Body of pancreas (tissue), 4 donors: ENCODE results near the gene ASB8. TPM values are rescaled to one million over a fixed set of nuclear protein-coding genes. Genes with fewer than 3 reads are reported as not detected.
A peak's percentile ranks its signal among the peaks of the same experiment; 100 is the strongest.

Experiments
- ATAC-seq: fragments of 150-250 bp; one replicate; pipeline ENCODE4 v1.9.1; 2016
- DNase-seq, 4 donors: peaks; one replicate each; pipeline ENCODE4 v3.0.0-alpha.2; 2019
- H3K27ac ChIP-seq, 4 donors: fragments of 200-600 bp; sonication (generic); 1 replicate in 3 of 4; 2 replicates in 1 of 4; pipeline versions ENCODE4 v1.5.1 to v1.6.1; 2016 to 2019; ENCODE audit warnings: mild to moderate bottlenecking in 1 of 4, mixed read lengths in 1 of 4, moderate library complexity in 1 of 4
- H3K27me3 ChIP-seq, 2 donors: fragments of 200-600 bp; sonication (generic); one replicate each; pipeline ENCODE4 v1.6.0; 2016; ENCODE audit warnings: mild to moderate bottlenecking in 1 of 2
- H3K36me3 ChIP-seq, 2 donors: fragments of 200-600 bp; sonication (generic); replicated peaks in 1 of 2; 2 replicates each; pipeline ENCODE4 v1.5.1; 2016; ENCODE audit warnings: low read depth in 2 of 2; ENCODE audit not compliant: insufficient read depth in 1 of 2
- H3K4me1 ChIP-seq: fragments of 200-600 bp; sonication (generic); one replicate; pipeline ENCODE4 v1.6.0; 2016
- H3K4me3 ChIP-seq, 2 donors: fragments of 200-600 bp; sonication (generic); 1 replicate in 1 of 2; 2 replicates in 1 of 2; pipeline ENCODE4 v1.5.1; 2016 to 2019
- H3K9me3 ChIP-seq, 3 donors: fragments of 200-600 bp; sonication (generic); 1 replicate in 2 of 3; 2 replicates in 1 of 3; pipeline ENCODE4 v1.5.1; 2016
- CTCF ChIP-seq, 7 experiments: fragments of 450-650 bp in 4 of 7; fragments of 200-600 bp in 3 of 7; sonication (generic) in 3 of 7; IDR thresholded peaks; one replicate each; pipeline ENCODE4 v1.5.1; 2016 to 2019; ENCODE audit warnings: antibody characterized with exemption in 7 of 7
- POLR2A ChIP-seq, 3 donors: fragments of 450-650 bp; IDR thresholded peaks; one replicate each; pipeline ENCODE4 v1.6.1; 2016; ENCODE audit warnings: antibody characterized with exemption in 3 of 3, mild to moderate bottlenecking in 2 of 3
- WGBS, 2 donors: methylation state at CpG; one replicate each; pipeline ENCODE4 v1.1.5; 2017; 5-methylcytosine and 5-hydroxymethylcytosine counted together
- intact Hi-C: fragments of 100-400 bp; cut with DNase I; formaldehyde crosslinking; loops from one replicate; pipeline ENCODE4 v1.15.1; 2023
- total RNA-seq, 2 donors: library from RNA; depleted of rRNA; stranded (reverse); fragments of >200 nt; gene quantifications; one replicate each; pipeline ENCODE4 v1.1.0, GENCODE V29; 2016

The ASB8 gene
- total RNA-seq, 2 donors from 2014 or later: 27.2 to 33.0 TPM

GRCh38 chr12:48169011-48169410 is 11.7 kb upstream of the ASB8 start:
- no peak for TF ChIP-seq POLR2A (IDR thresholded peaks at IDR 0.05)
- no peak for TF ChIP-seq CTCF (IDR thresholded peaks at IDR 0.05)
- WGBS, 2 donors: 71 to 78% methylated on average over 16 to 19 of the region's 19 CpGs
- Histone ChIP-seq H3K9me3 (no peaks in the 10 kb centered on the region), H3K27ac (no peak overlapping the region), H3K36me3 (no peaks in the 10 kb centered on the region), H3K27me3 (no peaks in the 10 kb centered on the region), H3K4me1 (no peaks in the 10 kb centered on the region), H3K4me3 (no peak overlapping the region)
- ATAC-seq (no peak), DNase-seq (no peak)
- intact Hi-C loops: no loop called here

- no peak overlapping the region for H3K27ac ChIP-seq
- no peaks in the 10 kb centered on the region for H3K27me3 ChIP-seq
- H3K4me3 ChIP-seq: no peak overlapping the region
- peak in 1 of 4 donors; percentile 26 for DNase-seq
- no peaks in the 10 kb centered on the region for H3K4me1 ChIP-seq
- 8 to 16% methylated on average over 2 of the region's 2 CpGs for WGBS, 2 donors
- peak; percentile 60 for ATAC-seq
- intact Hi-C loops: no loop called here
- TF ChIP-seq CTCF (IDR thresholded peaks at IDR 0.05): peak in 6 of 7 experiments; percentile 81 to 87 (median 84)
- no peak for TF ChIP-seq POLR2A (IDR thresholded peaks at IDR 0.05)
- H3K36me3 ChIP-seq: no peaks in the 10 kb centered on the region
- no peaks in the 10 kb centered on the region for H3K9me3 ChIP-seq
Measured at GRCh38 chr12:48165089-48165981, 8.0 kb upstream of the ASB8 start.

- intact Hi-C loops: no loop called here
Measured at GRCh38 chr12:48164451-48164850, 7.1 kb upstream of the ASB8 start.

GRCh38 chr12:48163150-48163747 is 5.9 kb upstream of the ASB8 start:
- ATAC-seq (no peak), DNase-seq (no peak)
- H3K9me3 ChIP-seq: no peaks in the 10 kb centered on the region
- no peaks in the 10 kb centered on the region for H3K4me1 ChIP-seq
- no peak overlapping the region for H3K27ac ChIP-seq
- whole genome bisulfite sequencing, 2 donors: 42 to 49% methylated on average over 5 of the region's 5 CpGs
- no peak for TF ChIP-seq CTCF (IDR thresholded peaks at IDR 0.05)
- no peak for TF ChIP-seq POLR2A (IDR thresholded peaks at IDR 0.05)
- intact Hi-C loops: no loop called here
- H3K27me3 ChIP-seq: no peaks in the 10 kb centered on the region
- H3K36me3 ChIP-seq: no peaks in the 10 kb centered on the region
- no peak overlapping the region for H3K4me3 ChIP-seq

More at GRCh38 chr12:48164451-48164850, 7.1 kb upstream of the ASB8 start:
- H3K4me3 ChIP-seq: no peak overlapping the region
- no peaks in the 10 kb centered on the region for H3K9me3 ChIP-seq
- H3K27me3 ChIP-seq: no peaks in the 10 kb centered on the region
- no peaks in the 10 kb centered on the region for H3K4me1 ChIP-seq
- whole genome bisulfite sequencing, 2 donors: 65 to 66% methylated on average over 2 of the region's 2 CpGs
- TF ChIP-seq CTCF (IDR thresholded peaks at IDR 0.05) (no peak), POLR2A (IDR thresholded peaks at IDR 0.05) (no peak)
- no peak for DNase-seq
- no peaks in the 10 kb centered on the region for H3K36me3 ChIP-seq
- no peak overlapping the region for H3K27ac ChIP-seq
- ATAC-seq: no peak
